ENCODE data around the gene PBRM1.

PBRM1 gene

DNA sequence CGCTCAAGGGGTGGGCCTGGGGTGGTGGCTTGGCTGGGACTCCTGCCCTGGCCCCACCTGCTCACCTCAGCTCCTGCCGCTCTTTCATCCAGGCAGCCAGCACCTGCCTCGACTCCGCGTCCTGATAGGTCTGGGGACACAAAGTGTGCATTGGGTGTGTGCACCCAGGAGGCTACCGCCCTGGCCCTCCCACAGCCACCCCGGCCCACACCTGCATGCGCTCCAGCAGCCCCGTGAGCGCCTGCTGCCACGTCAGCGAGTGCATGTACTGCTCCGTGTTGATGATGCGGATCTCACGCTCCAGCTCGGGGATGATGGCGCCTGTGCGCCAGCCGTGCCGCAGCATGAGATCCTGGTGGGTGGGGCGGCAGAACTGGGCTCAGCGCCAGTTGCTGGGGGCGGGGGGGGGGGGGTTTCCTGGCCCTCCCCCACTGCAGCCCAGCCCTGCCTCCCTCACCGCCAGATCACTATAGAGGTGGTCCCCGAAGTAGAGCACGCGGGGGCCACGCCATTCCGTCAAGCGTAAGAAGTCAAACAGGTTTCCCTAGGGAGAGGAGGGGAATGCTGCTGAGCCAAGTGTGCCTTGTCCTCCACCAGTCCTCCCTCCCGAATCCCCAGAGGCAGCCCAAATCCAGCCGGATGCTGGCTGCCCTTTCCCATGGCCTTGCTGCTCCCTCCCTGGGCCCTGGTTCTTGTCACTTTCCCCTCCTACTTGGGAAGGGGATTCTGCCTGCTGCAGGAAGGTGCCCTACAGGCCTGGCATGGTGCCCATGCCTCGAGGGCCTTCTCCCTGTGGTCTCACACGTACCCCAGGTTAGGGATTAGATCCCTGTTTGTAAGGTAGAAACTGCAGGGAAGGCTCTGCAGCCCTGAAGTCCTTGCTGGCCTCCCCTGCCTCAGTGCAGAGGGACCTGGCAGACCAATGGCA is 160.7 kb downstream of the PBRM1 start:
- DNase-seq (ENCODE audit: low read depth) = no peak

DNA sequence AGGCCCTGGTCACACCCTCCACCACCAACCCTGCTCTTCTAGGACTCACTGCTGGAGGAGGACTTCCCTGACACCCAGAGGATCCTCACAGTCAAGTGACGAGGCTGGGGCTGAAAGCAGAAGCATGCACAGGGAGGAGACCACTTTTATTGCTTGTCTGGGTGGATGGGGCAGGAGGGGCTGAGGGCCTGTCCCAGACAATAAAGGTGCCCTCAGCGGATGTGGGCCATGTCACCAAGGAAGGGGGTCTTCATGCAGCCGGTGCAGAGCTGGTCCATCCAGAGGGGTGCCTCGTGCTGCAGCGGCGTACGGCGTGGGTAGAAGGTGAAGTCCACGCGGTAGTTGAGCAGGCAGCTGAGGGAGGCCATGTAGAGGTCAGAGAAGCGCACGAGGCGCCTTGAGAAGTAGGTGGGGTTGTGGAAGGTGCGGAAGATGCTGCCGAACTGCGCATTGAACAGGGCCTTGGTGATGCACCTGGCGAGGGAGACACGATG is 161.4 kb downstream of the PBRM1 start:
- no peak for DNase-seq (ENCODE audit: low read depth)

DNA sequence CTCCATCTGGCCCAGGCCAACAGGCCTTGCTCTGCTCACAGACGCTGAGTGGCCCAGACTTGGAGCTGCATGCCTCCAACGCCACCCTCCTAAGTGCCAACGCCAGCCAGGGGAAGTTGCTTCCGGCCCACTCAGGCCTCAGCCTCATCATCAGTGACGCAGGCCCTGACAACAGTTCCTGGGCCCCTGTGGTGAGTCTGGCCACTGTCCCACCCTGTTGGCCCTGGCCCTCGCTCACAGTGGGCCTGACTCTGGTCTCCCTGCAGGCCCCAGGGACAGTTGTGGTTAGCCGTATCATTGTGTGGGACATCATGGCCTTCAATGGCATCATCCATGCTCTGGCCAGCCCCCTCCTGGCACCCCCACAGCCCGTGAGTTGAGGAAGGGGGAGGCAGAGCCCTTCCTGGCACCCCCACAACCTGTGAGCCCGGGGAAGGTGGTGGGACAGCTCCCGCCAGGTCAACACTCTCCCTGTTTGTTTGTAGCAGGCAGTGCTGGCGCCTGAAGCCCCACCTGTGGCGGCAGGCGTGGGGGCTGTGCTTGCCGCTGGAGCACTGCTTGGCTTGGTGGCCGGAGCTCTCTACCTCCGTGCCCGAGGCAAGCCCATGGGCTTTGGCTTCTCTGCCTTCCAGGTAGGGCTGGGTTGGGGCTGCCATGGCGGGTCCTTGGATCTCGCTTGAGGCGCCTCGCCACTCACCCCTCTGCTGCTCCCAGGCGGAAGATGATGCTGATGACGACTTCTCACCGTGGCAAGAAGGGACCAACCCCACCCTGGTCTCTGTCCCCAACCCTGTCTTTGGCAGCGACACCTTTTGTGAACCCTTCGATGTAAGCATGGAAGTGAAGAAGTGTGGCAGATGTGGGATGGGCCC is 162.1 kb downstream of the PBRM1 start:
- no peak for DNase-seq (ENCODE audit: low read depth)

DNA sequence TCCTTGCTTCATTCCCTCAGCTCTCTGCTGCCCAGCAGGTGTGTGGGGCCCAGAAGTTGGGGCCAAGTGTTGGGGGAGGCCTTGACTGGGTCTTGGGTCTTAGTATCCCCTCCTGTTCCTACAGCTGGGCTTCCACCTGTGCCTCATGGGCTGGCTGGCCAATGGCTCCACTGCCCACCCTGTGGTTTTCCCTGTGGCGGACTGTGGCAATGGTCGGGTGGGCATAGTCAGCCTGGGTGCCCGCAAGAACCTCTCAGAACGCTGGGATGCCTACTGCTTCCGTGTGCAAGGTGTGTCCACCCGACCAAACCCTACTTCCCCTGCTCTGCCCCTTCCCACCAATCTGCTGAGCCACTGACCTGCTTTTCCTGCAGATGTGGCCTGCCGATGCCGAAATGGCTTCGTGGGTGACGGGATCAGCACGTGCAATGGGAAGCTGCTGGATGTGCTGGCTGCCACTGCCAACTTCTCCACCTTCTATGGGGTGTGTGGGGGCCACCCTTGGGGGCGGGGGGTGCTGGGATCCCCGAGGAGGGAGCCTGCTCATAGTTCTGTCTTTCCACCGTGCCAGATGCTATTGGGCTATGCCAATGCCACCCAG is 163.0 kb downstream of the PBRM1 start:
- DNase-seq (ENCODE audit: low read depth) = no peak

DNA sequence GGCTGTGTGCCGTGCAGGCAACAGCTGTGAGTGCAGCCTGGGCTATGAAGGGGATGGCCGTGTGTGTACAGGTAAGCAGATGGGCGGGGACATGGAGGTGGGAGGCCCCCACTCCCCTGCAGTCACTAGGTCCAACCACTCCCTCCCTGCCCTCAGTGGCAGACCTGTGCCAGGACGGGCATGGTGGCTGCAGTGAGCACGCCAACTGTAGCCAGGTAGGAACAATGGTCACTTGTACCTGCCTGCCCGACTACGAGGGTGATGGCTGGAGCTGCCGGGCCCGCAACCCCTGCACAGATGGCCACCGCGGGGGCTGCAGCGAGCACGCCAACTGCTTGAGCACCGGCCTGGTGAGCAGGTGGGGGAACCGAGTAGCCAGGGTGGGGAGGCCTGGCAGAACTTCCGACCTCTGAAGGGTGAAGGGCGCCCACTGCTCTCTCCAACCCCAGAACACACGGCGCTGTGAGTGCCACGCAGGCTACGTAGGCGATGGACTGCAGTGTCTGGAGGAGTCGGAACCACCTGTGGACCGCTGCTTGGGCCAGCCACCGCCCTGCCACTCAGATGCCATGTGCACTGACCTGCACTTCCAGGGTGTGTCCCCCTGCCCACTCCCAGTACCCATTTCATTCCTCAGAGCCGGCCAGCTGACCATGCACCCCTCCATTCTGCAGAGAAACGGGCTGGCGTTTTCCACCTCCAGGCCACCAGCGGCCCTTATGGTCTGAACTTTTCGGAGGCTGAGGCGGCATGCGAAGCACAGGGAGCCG is 163.6 kb downstream of the PBRM1 start:
- DNase-seq (ENCODE audit: low read depth) = no peak

DNA sequence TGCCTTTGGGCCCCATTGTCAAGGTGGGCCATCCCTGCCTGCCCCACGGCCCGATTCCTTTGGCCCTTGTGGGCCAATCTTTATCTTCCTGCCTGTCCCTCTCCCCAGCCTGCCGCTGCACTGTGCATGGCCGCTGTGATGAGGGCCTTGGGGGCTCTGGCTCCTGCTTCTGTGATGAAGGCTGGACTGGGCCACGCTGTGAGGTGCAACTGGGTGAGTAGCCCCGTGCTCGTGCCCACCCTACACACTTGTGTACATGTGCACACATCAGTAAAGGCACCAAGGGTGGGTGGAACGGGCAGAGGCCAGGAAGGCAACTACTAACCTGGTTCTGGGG is 164.3 kb downstream of the PBRM1 start:
- DNase-seq (ENCODE audit: low read depth) = no peak

DNA sequence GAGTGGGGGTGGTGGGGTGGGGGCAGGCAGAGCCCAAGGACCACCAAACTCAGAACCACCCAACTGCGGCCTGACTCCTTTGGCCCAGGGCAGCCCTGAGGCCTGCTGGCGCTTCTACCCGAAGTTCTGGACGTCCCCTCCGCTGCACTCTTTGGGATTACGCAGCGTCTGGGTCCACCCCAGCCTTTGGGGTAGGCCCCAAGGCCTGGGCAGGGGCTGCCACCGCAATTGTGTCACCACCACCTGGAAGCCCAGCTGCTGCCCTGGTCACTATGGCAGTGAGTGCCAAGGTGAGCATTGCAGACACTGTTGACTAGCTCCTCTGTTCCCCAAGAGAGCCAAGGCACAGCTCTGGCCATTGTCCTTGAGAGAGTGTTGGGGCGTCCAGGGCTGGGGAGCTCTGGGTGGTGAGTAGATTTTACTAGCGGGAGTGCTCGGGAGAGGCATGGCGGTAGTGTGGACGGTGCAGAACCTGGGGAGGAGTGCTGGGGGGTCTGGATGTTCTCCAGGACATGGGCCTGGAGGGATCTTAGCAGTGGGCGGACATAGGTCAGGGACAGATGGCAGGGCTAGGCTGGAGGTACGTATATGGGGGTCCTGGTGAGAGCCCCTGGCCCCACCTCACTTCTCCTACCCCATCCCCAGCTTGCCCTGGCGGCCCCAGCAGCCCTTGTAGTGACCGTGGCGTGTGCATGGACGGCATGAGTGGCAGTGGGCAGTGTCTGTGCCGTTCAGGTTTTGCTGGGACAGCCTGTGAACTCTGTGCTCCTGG is 164.8 kb downstream of the PBRM1 start:
- no peak for DNase-seq (ENCODE audit: low read depth)

DNA sequence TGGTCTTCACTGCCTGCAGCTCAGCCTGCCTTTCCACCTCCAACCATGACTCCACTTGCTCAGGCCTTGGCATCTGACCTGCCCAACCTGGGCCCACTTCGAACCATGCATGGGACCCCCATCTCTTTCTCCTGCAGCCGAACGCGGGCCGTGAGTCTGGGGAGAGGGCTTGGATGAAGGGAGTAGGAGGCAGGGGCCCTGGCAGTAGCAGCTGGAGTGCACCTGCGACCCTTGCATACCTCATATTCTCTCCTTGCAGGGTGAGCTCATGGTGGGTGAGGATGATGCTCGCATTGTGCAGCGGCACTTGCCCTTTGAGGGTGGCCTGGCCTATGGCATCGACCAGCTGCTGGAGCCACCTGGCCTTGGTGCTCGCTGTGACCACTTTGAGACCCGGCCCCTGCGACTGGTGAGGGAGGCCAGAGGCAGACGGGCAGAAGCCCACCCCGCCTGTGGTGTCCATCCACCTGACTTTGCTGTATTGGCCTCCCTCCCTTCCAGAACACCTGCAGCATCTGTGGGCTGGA is 165.5 kb downstream of the PBRM1 start:
- no peak for DNase-seq (ENCODE audit: low read depth)

DNA sequence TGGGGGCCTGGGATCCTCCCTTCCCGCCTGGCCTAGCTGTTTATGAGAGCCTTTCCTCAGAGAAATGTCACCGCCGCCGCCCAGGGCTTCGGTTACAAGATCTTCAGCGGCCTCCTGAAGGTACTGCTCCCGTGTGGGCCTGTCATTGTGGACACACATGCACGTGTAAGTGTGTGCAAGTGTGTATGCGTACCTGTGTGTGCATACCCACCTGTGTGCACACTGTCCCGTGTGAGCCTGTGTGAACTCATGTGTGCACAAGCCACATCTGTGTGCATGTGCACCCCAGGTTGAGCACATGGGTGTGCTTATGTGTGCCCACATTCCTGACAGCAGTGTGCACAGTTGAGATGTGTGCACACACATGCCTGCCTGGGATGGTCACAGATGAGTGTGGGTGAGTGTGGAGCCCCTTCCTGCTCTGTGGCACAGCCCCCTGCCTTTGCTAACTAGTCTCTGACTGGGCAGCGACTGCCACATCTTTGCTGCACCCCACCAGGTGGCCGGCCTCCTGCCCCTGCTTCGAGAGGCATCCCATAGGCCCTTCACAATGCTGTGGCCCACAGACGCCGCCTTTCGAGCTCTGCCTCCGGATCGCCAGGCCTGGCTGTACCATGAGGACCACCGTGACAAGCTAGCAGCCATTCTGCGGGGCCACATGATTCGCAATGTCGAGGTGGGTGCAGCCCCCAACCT is 166.1 kb downstream of the PBRM1 start:
- DNase-seq (ENCODE audit: low read depth) = no peak

DNA sequence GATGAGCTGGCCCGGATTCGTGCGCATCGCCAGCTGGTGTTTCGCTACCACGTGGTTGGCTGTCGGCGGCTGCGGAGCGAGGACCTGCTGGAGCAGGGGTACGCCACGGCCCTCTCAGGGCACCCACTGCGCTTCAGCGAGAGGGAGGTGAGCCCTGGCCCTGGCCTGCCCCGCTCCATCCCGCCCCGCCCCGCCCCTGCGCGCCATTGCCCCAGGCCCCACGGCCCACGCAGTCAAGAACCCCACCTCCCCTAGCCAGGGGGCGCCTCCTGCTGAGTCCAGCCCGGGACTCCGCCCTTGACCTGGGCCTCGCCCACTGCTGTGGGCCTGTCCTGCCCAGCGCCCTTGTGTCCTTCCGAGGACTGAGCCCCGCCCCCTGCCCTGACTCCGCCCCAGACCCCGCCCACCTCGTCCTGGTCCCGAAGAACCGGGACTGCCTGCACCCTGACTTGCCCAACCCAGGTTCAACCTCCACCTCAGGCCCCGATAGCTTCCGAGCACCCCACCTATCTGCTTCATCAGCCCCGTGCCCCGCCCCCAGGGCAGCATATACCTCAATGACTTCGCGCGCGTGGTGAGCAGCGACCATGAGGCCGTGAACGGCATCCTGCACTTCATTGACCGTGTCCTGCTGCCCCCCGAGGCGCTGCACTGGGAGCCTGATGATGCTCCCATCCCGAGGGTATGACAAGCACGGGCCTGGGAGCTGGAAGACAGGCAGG is 166.8 kb downstream of the PBRM1 start:
- no peak for DNase-seq (ENCODE audit: low read depth)

DNA sequence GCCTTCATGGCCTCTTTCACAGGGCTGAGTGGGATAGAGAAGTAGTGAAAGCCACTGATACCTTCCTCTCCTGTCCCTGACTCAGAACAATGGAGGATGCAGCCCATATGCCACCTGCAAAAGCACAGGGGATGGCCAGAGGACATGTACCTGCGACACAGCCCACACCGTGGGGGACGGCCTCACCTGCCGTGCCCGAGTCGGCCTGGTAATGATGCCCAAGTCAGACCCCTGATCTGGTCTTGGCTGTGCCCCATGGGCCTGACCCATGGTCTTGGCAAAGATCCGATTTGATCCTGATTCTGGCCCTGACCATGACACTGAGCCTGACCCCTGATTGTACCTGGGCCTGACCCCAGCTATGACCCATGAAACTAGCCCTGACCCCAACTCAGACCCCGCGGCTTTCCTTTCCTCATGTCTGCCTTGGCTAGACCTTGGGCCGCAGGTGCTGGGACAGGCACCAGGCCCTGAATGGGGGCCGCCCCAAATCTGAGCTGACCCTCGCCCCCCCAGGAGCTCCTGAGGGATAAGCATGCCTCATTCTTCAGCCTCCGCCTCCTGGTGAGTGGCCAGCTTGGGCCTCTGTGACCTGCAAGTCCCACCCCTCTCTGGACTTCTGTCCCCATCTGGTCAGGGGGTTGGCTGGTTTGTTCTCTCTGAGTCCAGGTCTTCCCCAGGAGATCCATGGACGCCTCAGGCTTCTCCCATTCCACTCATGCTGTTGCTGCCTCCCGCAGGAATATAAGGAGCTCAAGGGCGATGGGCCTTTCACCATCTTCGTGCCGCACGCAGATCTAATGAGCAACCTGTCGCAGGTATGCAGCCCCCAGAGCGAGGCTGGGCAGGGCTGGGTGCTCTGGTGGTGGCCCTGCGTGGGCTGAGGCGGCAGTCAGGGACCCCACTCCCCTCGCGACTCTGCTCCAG is 167.7 kb downstream of the PBRM1 start:
- DNase-seq (ENCODE audit: low read depth) = no peak

DNA sequence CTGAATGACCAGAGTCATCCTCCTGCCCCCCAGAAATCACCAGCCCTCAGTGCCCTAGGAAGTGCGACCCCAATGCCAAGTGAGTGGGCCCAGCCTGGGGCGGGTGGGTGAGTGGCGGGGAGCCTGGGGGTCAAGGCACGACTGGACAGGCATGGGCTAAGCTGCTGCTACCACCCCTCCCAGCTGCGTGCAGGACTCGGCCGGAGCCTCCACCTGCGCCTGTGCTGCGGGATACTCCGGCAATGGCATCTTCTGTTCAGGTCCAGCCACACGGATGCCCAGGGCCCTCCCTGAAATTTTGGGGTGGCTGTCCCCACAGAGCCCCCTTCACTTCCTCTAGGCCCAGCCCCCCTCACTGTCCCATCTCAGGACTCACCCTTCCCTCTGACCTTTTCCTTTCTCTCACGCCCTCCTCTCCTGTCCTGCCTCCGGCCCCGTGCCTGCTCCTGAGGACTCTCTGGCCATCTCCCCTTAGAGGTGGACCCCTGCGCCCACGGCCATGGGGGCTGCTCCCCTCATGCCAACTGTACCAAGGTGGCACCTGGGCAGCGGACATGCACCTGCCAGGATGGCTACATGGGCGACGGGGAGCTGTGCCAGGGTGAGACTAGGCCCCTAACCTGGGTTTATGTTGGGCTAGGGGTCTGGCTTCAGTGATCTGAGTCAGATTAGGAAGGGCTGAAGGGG is 169.1 kb downstream of the PBRM1 start:
- no peak for DNase-seq (ENCODE audit: low read depth)

DNA sequence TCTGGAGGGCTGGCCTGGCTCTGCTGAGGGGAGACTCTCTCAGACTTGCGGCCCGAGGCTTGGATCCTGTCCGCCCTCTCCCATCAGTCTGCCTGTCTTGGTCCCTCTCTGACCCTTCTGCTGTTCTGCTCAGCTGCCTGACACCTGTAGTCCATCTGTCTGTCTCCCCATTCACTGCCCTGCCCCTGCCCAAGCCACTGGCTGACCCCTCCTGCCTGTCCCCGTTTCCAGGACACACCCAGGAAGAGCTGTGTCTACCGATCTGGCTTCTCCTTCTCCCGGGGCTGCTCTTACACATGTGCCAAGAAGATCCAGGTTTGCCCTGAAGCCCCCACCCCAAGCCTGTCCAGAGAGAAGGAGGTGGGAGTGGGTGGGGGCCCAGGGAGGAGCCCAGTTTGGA is 170.5 kb downstream of the PBRM1 start:
- DNase-seq (ENCODE audit: low read depth) = no peak

DNA sequence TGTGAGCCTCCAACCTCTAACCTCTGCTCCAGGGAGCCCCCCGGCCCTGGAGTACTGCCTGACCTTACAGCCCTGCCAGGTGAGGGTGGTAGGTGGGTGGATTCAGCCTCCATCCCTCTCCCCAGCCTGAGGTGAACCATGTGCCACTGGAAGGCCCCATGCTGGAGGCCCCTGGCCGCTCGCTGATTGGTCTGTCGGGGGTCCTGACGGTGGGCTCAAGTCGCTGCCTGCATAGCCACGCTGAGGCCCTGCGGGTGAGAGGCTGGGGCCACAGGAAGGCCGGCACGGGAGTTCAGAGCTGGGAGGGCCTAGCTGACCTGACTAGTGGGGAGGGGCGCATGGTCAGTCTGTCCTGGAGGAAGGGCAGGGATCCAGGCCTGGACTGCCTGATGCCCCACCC is 171.1 kb downstream of the PBRM1 start:
- DNase-seq (ENCODE audit: low read depth) = no peak

DNA sequence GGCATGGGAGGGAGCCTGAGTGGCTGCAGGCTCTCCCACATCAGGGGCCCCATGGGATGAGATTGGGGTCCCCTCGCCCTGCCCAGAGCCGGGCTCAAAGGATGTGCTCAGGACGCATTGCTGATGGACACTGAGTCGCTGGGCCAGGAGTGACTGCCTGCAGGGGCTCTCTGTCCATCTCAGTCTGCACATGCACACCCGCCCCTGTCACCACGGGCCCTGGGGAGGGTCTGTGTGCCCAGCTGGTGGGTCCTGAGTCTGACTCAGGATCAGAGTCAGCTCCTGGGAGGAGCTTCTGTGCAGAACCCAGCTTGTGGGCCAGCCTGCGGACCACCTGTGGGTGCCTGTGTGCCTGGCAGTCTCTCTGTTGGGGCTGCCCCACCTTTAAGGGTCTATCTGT is 172.4 kb downstream of the PBRM1 start:
- DNase-seq (ENCODE audit: low read depth) = no peak

DNA sequence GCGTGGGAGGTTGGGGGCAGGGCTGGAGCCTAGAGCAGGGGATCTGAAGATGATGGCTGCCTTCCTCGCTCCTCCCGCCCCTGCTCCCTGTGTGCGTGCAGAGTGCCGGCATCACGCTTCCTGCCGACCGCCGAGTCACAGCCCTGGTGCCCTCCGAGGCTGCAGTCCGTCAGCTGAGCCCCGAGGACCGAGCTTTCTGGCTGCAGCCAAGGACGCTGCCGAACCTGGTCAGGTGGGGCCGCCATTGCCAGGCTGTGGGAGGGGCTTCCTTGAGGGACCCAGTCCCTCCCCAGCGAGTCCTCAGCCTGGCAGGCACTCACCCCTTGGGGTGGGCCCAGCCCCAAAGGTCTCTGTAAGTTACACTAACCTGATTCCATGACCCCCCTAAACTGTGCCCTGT is 173.0 kb downstream of the PBRM1 start:
- no peak for DNase-seq (ENCODE audit: low read depth)

DNA sequence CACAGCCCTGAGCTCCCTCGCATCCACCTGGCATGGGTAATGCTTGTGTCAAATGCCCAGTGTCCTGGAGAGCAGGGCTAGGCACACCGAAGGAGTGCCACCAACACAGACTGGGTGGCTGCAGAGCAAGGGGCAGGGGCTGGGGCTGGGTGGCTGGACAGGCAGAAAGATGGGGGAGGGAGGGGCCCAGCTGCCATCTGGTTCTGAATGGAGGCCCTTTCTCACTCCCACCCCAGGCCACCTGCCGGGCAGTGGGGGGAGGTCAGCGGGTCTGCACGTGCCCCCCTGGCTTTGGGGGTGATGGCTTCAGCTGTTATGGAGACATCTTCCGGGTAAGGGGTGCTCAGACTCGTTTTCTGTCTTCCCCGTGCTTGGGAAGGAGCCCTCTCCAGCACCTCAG is 173.6 kb downstream of the PBRM1 start:
- DNase-seq (ENCODE audit: low read depth) = no peak

DNA sequence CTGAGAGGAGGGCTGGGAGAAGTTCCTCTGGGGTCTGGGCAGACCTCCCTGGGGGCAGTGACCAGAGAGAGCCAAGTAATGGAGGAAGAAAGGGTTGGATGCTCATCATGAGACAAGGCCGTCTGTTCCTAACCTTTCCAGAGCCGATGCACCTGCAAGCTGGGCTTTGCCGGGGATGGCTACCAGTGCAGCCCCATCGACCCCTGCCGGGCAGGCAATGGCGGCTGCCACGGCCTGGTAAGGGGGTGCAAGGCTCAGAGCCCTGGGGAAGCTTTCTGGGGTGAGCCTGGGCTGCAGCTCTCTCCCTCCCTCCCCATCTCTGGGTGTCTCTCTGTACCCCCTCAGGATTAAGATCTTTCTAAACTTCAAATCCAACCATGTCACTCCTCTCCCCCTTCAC is 174.2 kb downstream of the PBRM1 start:
- DNase-seq (ENCODE audit: low read depth) = no peak

Measured in activated gamma-delta T cell treated with anti-CD3 and anti-CD28 coated beads, Interleukin-2, amount 50 U/mL, for 16 hours (primary cell).